ENCODE measurements around the gene TRIM44. TPM values are rescaled to one million over a fixed set of nuclear protein-coding genes. Genes with fewer than 3 reads are reported as not detected.
"Not testable (repeated sequence)": the region's sequence is repeated elsewhere in the genome, so short reads cannot be mapped to it uniquely, and the experiment has no call there.

The TRIM44 gene
- total RNA-seq, 1 donor from 2014 or later: 60.1 TPM

GRCh38 chr11:35857922-35858321 is 195.3 kb downstream of the TRIM44 start:
- intact Hi-C loops (cut with DNase I): no loop called here
- ATAC-seq (no peak), DNase-seq (ENCODE audit: low spot score) (no peak)

DNA sequence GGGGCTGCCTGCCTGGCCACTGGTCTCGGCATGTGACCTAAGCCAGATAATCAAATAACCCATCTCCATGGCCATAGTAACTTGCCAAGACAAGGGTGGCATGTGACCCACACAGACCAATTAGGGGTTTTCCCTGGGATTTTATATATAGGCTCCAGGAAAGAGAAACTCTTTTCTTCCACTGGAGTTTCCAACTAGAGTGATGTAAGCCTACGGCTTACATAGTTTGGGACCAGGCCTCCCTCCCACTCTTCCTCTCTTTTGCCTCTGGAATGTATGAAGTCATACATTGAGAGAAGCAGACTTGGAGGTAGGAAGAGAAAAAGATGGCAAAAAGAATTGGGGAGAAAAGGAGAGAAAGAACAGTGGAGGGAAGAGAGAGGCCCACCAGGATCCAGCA is 196.7 kb downstream of the TRIM44 start:
- intact Hi-C loops (cut with DNase I): no loop called here
- ATAC-seq (no peak), DNase-seq (ENCODE audit: low spot score) (no peak)

- ATAC-seq; DNase-seq (ENCODE audit: low spot score); intact Hi-C loops (cut with DNase I): not testable (repeated sequence)
Observed at GRCh38 chr11:35860194-35860593, 197.6 kb downstream of the TRIM44 start.

DNA sequence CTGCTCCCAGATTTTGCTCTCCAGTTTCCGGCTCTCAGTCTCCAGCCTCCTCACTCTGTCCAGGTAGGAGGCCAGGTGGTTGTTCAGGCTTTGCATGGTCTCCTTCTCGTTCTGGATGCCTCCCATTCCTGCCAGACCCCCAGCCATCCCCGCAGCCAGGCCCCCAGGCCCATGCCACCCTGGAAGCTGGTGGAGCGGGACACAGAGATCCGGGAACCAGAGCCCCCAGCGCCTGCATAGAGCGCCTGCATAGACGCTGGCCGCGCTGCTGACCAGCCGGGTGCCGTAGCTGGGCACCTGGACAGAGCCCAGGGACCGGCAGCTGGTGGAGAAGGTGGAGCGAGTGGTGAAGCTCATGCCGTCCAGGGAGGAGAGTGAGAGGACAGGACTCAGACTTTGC is 198.6 kb downstream of the TRIM44 start:
- DNase-seq (ENCODE audit: low spot score): no peak
- ATAC-seq: no peak
- intact Hi-C loops (cut with DNase I): no loop called here

DNA sequence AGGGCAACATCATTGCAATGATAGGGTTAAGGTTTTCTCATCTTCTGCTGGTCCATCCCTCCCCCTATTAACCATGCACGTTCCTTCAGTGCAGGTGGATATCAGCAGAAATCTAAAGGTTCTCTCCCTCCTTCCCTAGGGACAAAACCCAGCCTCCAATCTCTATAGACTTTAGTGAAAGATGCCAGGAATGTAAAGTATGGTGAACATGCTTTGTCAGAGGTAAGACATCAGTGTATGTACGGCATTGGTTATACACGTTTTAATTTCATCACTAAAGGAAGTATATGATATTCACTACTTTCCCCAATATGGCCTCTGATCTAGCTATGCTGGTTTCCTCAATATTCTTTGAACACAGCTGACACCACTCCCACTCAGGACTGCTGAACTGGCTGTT is 200.1 kb downstream of the TRIM44 start:
- DNase-seq (ENCODE audit: low spot score) (no peak), ATAC-seq (no peak)
- intact Hi-C loops (cut with DNase I): no loop called here

GRCh38 chr11:35864131-35864530 is 201.6 kb downstream of the TRIM44 start:
- ATAC-seq (no peak), DNase-seq (ENCODE audit: low spot score) (no peak)
- intact Hi-C loops (cut with DNase I): no loop called here

- DNase-seq (ENCODE audit: low spot score): no peak
- ATAC-seq: no peak
- intact Hi-C loops (cut with DNase I): no loop called here
Observed at GRCh38 chr11:35866601-35867000, 204.0 kb downstream of the TRIM44 start.

Other genes with a start within 250 kb of the TRIM44 start
- gene SLC1A2, start 243.2 kb upstream of the TRIM44 start, total RNA-seq: 0.98 TPM
- 15.6 TPM for gene PAMR1, start 137.2 kb upstream of the TRIM44 start, total RNA-seq
- 3.9 TPM for gene FJX1, start 44.3 kb upstream of the TRIM44 start, total RNA-seq

Data from sciatic nerve (tissue), 2 donors.